Nephron progenitor cell (in vitro differentiated cells): ENCODE results near the gene FXYD5.
"Not testable (repeated sequence)": the region's sequence is repeated elsewhere in the genome, so short reads cannot be mapped to it uniquely, and the experiment has no call there.

ENCODE experiments used
- DNase-seq: peaks from one replicate; pipeline ENCODE4 v3.0.0; 2021
- H3K27ac Mint-ChIP-seq: 2 replicates; pipeline ENCODE4 v1.8.0; 2021; ENCODE audit warnings: mild to moderate bottlenecking, moderate library complexity, mixed read lengths
- H3K27me3 Mint-ChIP-seq: 2 replicates; pipeline ENCODE4 v1.8.0; 2021; ENCODE audit warnings: mild to moderate bottlenecking, low read depth, mixed read lengths; ENCODE audit not compliant: poor library complexity
- H3K36me3 Mint-ChIP-seq: 2 replicates; pipeline ENCODE4 v1.8.0; 2021; ENCODE audit warnings: low read depth, mixed read lengths
- H3K4me1 Mint-ChIP-seq: 2 replicates; pipeline ENCODE4 v1.8.0; 2021; ENCODE audit warnings: mixed read lengths
- H3K4me3 Mint-ChIP-seq: 2 replicates; pipeline ENCODE4 v1.8.0; 2021; ENCODE audit warnings: mild to moderate bottlenecking, moderate library complexity, mixed read lengths
- H3K9me3 Mint-ChIP-seq: 2 replicates; pipeline ENCODE4 v1.8.0; 2021; ENCODE audit warnings: mild to moderate bottlenecking, moderate library complexity, mixed read lengths
- TF ChIP-seq, protein P1 (sequence below): fragments of 200-600 bp; sonication (generic); IDR thresholded peaks from 2 replicates; pipeline ENCODE4 v1.5.0; 2021; ENCODE audit warnings: antibody characterized with exemption

Gene FXYD5

GRCh38 chr19:35184267-35184666, 29.7 kb downstream of the FXYD5 start:
- no peak for DNase-seq
- no peak overlapping the region for H3K4me3 Mint-ChIP-seq
- H3K27ac Mint-ChIP-seq = no peak overlapping the region
- H3K9me3 Mint-ChIP-seq = peaks cover 23% of the 10 kb centered on the region
- H3K27me3 Mint-ChIP-seq = peaks cover 9% of the 10 kb centered on the region
- peaks cover 8% of the 10 kb centered on the region for H3K4me1 Mint-ChIP-seq
- H3K36me3 Mint-ChIP-seq = no peaks in the 10 kb centered on the region
- TF ChIP-seq, protein P1, sequence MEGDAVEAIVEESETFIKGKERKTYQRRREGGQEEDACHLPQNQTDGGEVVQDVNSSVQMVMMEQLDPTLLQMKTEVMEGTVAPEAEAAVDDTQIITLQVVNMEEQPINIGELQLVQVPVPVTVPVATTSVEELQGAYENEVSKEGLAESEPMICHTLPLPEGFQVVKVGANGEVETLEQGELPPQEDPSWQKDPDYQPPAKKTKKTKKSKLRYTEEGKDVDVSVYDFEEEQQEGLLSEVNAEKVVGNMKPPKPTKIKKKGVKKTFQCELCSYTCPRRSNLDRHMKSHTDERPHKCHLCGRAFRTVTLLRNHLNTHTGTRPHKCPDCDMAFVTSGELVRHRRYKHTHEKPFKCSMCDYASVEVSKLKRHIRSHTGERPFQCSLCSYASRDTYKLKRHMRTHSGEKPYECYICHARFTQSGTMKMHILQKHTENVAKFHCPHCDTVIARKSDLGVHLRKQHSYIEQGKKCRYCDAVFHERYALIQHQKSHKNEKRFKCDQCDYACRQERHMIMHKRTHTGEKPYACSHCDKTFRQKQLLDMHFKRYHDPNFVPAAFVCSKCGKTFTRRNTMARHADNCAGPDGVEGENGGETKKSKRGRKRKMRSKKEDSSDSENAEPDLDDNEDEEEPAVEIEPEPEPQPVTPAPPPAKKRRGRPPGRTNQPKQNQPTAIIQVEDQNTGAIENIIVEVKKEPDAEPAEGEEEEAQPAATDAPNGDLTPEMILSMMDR = no peak

DNA sequence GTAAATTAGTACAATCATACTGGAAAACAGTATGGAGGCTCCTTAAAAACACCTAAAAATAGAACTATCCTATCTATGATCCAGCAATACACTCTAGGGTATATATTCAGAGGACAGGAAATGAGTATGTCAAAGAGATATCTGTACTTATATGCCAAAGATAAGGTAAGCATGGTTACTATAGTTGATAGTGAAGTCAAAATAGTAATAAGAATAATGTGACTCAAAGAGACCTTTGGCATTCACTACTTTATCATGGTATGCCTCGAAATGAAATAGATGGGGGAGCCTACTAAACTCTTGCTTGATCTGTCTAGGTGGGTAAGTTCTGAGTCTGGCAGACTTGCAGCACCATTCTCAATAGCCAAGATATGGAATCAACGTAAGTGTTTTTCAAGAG, 30.3 kb downstream of the FXYD5 start:
- TF ChIP-seq, protein P1 = no peak
- H3K4me1 Mint-ChIP-seq = peaks cover 2% of the 10 kb centered on the region
- H3K9me3 Mint-ChIP-seq = peaks cover 23% of the 10 kb centered on the region
- no peaks in the 10 kb centered on the region for H3K36me3 Mint-ChIP-seq
- no peak overlapping the region for H3K27ac Mint-ChIP-seq
- H3K27me3 Mint-ChIP-seq = peaks cover 9% of the 10 kb centered on the region
- no peak overlapping the region for H3K4me3 Mint-ChIP-seq
- DNase-seq = no peak

DNA sequence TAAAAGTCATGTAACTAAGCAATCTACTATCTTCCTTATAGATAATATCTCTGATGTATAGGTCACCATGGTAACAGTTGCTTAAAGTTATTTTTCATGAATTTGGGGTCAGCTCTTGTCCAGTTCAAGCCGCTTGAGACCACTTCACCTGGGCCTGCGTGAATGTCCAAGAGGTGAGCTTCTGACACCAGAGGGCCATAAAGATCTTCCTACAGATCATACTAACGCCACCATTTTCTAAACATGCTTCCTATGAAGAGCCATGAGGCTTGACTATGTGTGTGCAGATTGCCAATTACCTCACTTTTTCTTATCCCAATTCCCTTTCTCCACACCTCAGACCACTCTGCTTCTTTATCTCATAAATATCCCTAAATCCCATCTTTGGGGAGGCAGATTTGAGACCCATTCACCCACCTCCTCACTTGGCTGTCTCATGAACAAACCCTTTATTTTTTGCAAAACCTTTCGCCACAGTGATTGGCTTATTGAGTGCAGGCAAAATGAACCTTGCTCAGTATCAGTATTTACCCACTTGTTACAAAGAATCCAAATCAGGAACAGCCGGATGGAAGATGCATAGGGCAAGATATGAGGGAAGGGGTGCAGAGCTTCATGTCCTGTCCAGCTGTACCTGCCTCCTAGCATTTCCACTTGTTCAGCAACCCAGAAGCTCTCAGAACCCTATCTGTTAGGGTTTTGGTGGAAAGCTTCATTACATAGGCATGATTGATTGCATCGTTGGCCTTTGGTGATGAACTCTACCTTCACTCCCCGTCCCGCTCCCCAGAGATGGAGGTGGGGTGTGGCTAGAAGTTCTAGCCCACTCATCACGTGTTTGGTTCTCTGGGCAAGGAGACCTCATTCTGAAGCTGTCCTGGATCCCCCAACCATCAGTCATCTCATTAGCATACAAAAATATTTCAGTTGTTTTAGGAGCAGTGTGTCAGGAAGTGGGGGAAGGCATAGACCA, 39.8 kb downstream of the FXYD5 start:
- H3K9me3 Mint-ChIP-seq = peaks cover 6% of the 10 kb centered on the region
- H3K4me3 Mint-ChIP-seq = no peak overlapping the region
- no peak for DNase-seq
- TF ChIP-seq, protein P1 = no peak
- no peak overlapping the region for H3K27ac Mint-ChIP-seq
- no peaks in the 10 kb centered on the region for H3K36me3 Mint-ChIP-seq
- peaks cover 12% of the 10 kb centered on the region for H3K27me3 Mint-ChIP-seq
- H3K4me1 Mint-ChIP-seq = no peaks in the 10 kb centered on the region

DNA sequence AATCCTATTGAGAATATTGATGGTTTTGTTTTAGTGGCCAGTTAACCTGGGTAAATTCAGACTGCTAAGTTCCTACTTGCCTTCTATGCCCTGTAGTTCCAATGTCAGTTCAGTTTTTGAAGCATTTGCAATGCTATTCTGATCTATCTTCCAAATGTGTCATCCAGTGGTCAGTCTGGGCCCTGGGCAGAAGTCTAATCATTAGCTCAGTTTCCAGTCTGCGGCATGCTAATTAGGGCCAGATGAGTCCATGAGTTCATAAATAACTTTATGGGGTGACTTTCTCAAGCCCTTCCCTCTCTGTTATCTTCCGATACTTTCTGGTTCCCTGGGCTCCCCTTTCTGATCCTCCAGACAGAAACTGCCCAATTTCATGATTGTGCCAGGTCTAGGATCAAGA, 41.3 kb downstream of the FXYD5 start:
- no peaks in the 10 kb centered on the region for H3K36me3 Mint-ChIP-seq
- TF ChIP-seq, protein P1 = no peak
- H3K4me3 Mint-ChIP-seq = no peak overlapping the region
- DNase-seq = no peak
- H3K9me3 Mint-ChIP-seq = peaks cover 6% of the 10 kb centered on the region
- H3K4me1 Mint-ChIP-seq = no peaks in the 10 kb centered on the region
- H3K27me3 Mint-ChIP-seq = peaks cover 11% of the 10 kb centered on the region
- no peak overlapping the region for H3K27ac Mint-ChIP-seq

DNA sequence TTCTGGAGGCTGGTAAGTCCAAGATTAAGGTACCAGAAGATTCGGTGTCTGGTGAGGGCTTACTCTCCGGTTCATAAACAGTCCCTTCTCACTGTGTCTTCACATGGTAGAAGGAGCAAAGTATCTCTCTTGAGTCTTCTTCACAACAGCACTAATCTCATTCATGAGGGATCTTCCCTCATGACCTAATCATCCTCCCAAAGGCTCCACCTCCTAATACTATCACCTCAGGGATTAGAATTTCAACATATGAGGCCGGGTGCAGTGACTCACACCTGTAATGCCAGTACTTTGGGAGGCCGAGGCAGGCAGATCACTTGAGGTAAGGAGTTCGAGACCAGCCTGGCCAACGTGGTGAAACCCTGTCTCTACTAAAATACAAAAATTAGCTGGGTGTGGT, 42.3 kb downstream of the FXYD5 start:
- H3K27me3 Mint-ChIP-seq = peaks cover 10% of the 10 kb centered on the region
- DNase-seq, H3K36me3 Mint-ChIP-seq, H3K9me3 Mint-ChIP-seq, H3K4me3 Mint-ChIP-seq, H3K4me1 Mint-ChIP-seq, H3K27ac Mint-ChIP-seq: not testable (repeated sequence)

DNA sequence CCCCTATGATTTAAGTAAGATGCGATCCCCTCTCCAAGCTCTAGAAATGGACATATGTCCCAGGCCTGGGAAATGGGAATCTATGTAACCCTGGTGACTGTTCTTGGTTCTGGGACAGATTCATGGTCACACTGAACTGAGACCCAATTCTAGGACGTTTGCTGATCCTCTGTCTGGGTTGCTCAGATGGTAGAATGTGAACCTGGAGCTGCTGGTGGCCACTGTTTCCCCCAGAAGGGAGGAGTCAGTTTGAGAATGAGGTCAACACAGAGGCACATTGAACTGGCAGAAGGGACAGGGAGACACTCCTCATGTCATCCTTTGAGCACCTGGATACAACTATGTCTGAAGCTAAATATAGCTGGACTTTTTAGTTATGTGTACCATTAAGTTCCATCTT, 44.9 kb downstream of the FXYD5 start:
- DNase-seq = no peak
- peaks cover 10% of the 10 kb centered on the region for H3K27me3 Mint-ChIP-seq
- peaks cover 8% of the 10 kb centered on the region for H3K9me3 Mint-ChIP-seq
- peaks cover 16% of the 10 kb centered on the region for H3K4me1 Mint-ChIP-seq
- H3K27ac Mint-ChIP-seq = no peak overlapping the region
- H3K36me3 Mint-ChIP-seq = no peaks in the 10 kb centered on the region
- no peak overlapping the region for H3K4me3 Mint-ChIP-seq
- TF ChIP-seq, protein P1 = no peak
